LNCaP clone FGC (cell line): Measurements from ENCODE around the gene GRB7.

Source experiments
- DNase-seq: peaks from one replicate; pipeline ENCODE4 v3.0.0-alpha.2; 2011; ENCODE audit warnings: low read depth
- H3K4me3 ChIP-seq: 2 replicates; pipeline ENCODE4 v1.5.1; 2011; ENCODE audit warnings: mild to moderate bottlenecking, low read depth, low read length, control low read depth
- TF ChIP-seq, protein P1 (sequence below): IDR thresholded peaks from 2 replicates; pipeline ENCODE4 v1.5.1; 2012; ENCODE audit warnings: mild to moderate bottlenecking; ENCODE audit not compliant: control insufficient read depth, insufficient read depth; ENCODE audit errors: extremely low read depth

Gene GRB7

DNA sequence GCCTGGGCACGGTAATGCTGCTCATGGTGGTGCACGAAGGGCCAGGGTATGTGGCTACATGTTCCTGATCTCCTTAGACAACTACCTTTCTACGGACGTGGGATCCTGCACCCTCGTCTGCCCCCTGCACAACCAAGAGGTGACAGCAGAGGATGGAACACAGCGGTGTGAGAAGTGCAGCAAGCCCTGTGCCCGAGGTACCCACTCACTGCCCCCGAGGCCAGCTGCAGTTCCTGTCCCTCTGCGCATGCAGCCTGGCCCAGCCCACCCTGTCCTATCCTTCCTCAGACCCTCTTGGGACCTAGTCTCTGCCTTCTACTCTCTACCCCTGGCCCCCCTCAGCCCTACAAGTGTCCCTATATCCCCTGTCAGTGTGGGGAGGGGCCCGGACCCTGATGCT lies 25.9 kb upstream of the GRB7 start:
- no peak overlapping the region for H3K4me3 ChIP-seq
- no peak for DNase-seq
- TF ChIP-seq, protein P1, sequence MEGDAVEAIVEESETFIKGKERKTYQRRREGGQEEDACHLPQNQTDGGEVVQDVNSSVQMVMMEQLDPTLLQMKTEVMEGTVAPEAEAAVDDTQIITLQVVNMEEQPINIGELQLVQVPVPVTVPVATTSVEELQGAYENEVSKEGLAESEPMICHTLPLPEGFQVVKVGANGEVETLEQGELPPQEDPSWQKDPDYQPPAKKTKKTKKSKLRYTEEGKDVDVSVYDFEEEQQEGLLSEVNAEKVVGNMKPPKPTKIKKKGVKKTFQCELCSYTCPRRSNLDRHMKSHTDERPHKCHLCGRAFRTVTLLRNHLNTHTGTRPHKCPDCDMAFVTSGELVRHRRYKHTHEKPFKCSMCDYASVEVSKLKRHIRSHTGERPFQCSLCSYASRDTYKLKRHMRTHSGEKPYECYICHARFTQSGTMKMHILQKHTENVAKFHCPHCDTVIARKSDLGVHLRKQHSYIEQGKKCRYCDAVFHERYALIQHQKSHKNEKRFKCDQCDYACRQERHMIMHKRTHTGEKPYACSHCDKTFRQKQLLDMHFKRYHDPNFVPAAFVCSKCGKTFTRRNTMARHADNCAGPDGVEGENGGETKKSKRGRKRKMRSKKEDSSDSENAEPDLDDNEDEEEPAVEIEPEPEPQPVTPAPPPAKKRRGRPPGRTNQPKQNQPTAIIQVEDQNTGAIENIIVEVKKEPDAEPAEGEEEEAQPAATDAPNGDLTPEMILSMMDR: no peak

DNA sequence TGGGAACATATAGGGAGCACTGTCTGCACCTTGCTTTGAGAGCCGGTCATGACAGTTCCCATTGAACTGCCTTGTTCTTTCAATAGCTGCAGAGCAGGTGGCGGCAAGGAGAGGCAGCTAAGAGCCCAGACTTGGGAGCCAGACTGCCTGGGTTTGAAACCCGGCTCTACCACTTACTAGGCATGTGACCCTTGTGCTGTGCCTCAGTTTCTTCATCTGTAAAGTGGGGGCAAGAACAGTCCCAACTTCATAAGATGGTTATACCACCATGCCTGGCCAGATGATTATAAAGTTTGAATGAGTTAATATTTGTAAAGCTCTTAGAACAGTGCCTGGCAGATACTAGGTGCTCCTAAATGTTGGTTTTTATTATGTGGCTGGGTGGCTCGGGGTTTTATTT lies 23.5 kb upstream of the GRB7 start:
- no peak overlapping the region for H3K4me3 ChIP-seq
- DNase-seq: no peak
- TF ChIP-seq, protein P1: no peak

DNA sequence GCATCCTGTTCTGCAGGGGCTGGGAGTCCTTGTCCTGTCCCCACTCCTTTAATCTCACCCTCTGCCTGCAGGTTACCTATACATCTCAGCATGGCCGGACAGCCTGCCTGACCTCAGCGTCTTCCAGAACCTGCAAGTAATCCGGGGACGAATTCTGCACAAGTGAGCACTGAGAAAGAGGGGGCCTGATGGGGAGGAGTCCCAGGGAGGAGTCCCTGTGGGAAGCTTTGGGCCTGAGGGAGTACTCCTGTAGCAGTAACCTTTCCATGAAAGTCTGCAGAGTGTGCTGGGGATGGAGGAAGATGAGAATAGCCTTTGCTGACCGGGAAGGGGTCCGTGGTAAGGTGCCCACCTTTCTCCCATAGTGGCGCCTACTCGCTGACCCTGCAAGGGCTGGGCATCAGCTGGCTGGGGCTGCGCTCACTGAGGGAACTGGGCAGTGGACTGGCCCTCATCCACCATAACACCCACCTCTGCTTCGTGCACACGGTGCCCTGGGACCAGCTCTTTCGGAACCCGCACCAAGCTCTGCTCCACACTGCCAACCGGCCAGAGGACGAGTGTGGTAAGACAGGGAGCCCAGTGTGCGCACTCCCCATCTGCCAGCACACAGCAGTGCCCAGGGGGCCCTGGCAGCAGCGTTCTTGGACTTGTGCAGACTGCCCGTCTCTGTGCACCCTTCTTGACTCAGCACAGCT lies 22.2 kb upstream of the GRB7 start:
- H3K4me3 ChIP-seq: no peak overlapping the region
- TF ChIP-seq, protein P1: no peak
- no peak for DNase-seq

DNA sequence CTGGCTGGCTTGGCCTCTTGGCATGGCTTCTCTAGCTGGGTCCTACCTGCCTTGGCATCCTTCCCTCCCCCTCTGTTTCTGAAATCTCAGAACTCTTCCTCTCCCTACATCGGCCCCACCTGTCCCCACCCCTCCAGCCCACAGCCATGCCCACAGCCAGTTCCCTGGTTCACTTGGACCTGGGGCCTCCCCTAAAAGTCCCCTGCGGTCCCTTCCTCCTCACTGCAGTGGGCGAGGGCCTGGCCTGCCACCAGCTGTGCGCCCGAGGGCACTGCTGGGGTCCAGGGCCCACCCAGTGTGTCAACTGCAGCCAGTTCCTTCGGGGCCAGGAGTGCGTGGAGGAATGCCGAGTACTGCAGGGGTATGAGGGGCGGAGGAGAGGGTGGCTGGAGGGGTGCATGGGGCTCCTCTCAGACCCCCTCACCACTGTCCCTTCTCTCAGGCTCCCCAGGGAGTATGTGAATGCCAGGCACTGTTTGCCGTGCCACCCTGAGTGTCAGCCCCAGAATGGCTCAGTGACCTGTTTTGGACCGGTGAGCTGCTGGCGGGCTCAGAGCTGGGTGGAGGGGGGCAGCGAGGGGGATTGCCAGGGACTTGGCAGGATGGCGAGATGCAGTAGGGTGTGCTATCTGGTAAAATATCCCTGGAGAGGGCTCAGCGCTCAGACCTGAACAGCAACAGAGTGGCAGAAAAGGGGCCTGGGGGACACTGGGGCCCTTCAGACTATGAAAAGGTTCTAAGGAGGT lies 21.5 kb upstream of the GRB7 start:
- DNase-seq: no peak
- TF ChIP-seq, protein P1: no peak

DNA sequence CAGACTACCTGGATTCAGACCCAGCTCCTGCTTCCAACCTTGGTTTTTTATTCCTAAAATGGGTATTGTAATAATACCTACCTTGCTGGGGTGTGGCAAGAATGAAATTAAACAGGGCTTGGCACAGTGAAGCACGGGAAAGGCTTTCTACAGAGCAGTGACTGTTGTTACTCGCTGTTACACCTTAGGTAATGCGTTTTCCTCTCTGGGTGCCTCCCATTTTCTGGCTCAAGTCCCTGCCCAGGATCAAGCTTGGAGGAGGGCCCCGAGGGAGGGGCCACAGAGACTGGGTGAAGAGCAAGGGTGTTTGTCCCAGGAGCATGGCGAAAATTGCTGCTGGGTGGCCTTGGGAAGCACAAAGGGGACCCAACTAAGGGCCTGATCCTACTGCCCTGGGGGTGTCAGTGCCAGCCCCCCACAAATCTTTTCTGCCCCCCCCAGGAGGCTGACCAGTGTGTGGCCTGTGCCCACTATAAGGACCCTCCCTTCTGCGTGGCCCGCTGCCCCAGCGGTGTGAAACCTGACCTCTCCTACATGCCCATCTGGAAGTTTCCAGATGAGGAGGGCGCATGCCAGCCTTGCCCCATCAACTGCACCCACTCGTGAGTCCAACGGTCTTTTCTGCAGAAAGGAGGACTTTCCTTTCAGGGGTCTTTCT lies 20.7 kb upstream of the GRB7 start:
- TF ChIP-seq, protein P1: no peak
- DNase-seq: no peak
- no peak overlapping the region for H3K4me3 ChIP-seq

More for the DNA sequence above, 21.5 kb upstream of the GRB7 start:
- H3K4me3 ChIP-seq: no peak overlapping the region

DNA sequence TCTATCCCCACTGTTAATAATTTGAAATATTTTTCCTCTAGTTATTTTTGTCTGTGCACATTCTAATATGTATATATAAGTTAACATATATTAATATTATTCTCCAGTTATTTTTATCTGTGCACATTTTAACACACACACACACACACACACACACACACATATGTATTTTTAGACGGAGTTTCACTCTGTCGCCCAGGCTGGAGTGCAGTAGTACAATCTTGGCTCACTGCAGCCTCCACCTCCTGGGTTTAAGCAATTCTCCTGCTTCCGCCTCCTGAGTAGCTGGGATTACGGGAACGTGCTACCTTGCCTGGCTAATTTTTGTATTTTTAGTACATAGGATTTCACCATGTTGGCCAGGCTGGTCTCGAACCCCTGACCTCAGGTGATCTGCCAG lies 20.1 kb upstream of the GRB7 start:
- H3K4me3 ChIP-seq: no peak overlapping the region
- TF ChIP-seq, protein P1: no peak
- DNase-seq: no peak
